ENCODE results near the gene FLII.

GRCh38 chr17:18234853-18235380 lies 23.6 kb downstream of the FLII start:
- TF ChIP-seq GATA2 (IDR thresholded peaks at IDR 0.05; ENCODE audit: low read depth, low read length), result no peak
- no peak for TF ChIP-seq GATA3 (IDR thresholded peaks at IDR 0.05; ENCODE audit: low read depth, low read length)
